HEK293 (cell line): Measurements from ENCODE around the gene CETP.

Source experiments
- CTCF ChIA-PET: fragments of 350-600 bp; formaldehyde crosslinking; extraction: SDS; loops from one replicate; lab custom pipeline; 2021; ENCODE audit warnings: antibody characterized with exemption; lab: Yijun Ruan, JAX
- POLR2A ChIA-PET: fragments of 300-600 bp; formaldehyde crosslinking; extraction: SDS; loops from one replicate; lab custom pipeline; 2020; ENCODE audit warnings: antibody characterized with exemption, inconsistent platforms; lab: Yijun Ruan, JAX
- H3K27ac ChIP-seq: fragments of 200-500 bp; sonication (Bioruptor generic); 2 replicates; pipeline ENCODE4 v1.5.1; 2014; ENCODE audit warnings: low read depth, low read length, control low read depth, inconsistent platforms; ENCODE audit errors: extremely low read depth
- H3K36me3 ChIP-seq, 2 experiments: fragments of 200-500 bp in 1 of 2; sonication (Bioruptor generic) in 1 of 2; 1 replicate in 1 of 2; 2 replicates in 1 of 2; pipeline ENCODE4 v1.5.1; 2014 to 2017; ENCODE audit warnings: inconsistent platforms in 2 of 2, low read length in 2 of 2; ENCODE audit not compliant: control insufficient read depth in 2 of 2, insufficient read depth in 1 of 2
- H3K4me1 ChIP-seq: fragments of 200-500 bp; sonication (Bioruptor generic); 2 replicates; pipeline ENCODE4 v1.5.1; 2014; ENCODE audit warnings: mild to moderate bottlenecking, low read length, inconsistent platforms; ENCODE audit not compliant: control insufficient read depth, insufficient read depth
- H3K4me3 ChIP-seq: 2 replicates; pipeline ENCODE4 v1.5.1; 2011; ENCODE audit warnings: low read depth, mild to moderate bottlenecking, control low read depth, low read length, moderate library complexity
- H3K9me3 ChIP-seq: fragments of 200-500 bp; sonication (Bioruptor generic); 2 replicates; pipeline ENCODE4 v1.5.1; 2014; ENCODE audit warnings: low read depth, low read length, inconsistent platforms; ENCODE audit not compliant: control insufficient read depth, insufficient read depth
- KLF8 ChIP-seq: fragments of 450-650 bp; formaldehyde crosslinking; IDR thresholded peaks from 2 replicates; pipeline ENCODE4 v1.5.1; 2016; ENCODE audit warnings: missing biosample characterization, missing genetic modification characterization
- TRIM28 ChIP-seq: IDR thresholded peaks from 2 replicates; pipeline ENCODE4 v1.6.1; 2011; ENCODE audit warnings: low read length, control low read depth, borderline replicate concordance
- ZBTB48 ChIP-seq: fragments of 450-650 bp; formaldehyde crosslinking; IDR thresholded peaks from 2 replicates; pipeline ENCODE4 v1.5.1; 2016; ENCODE audit warnings: missing biosample characterization, missing genetic modification characterization
- ZBTB7A ChIP-seq: fragments of 450-650 bp; formaldehyde crosslinking; IDR thresholded peaks from 2 replicates; pipeline ENCODE4 v1.5.1; 2016; ENCODE audit warnings: low read depth, missing biosample characterization, missing genetic modification characterization
- ZIC2 ChIP-seq: fragments of 450-650 bp; formaldehyde crosslinking; IDR thresholded peaks from 2 replicates; pipeline ENCODE4 v1.5.1; 2016; ENCODE audit warnings: missing biosample characterization, missing genetic modification characterization
- ZNF138 ChIP-seq: fragments of 450-650 bp; formaldehyde crosslinking; IDR thresholded peaks from 2 replicates; pipeline ENCODE4 v1.5.1; 2016; ENCODE audit warnings: missing biosample characterization, missing genetic modification characterization, borderline replicate concordance
- ZNF184 ChIP-seq: fragments of 450-650 bp; IDR thresholded peaks from 2 replicates; pipeline ENCODE4 v1.5.1; 2018; ENCODE audit warnings: missing biosample characterization, mild to moderate bottlenecking, missing genetic modification characterization
- ZNF19 ChIP-seq: fragments of 450-650 bp; formaldehyde crosslinking; IDR thresholded peaks from 2 replicates; pipeline ENCODE4; 2016; ENCODE audit warnings: missing biosample characterization, missing genetic modification characterization, low read depth
- ZNF24 ChIP-seq: fragments of 450-650 bp; formaldehyde crosslinking; IDR thresholded peaks from 2 replicates; pipeline ENCODE4 v1.5.1; 2016; ENCODE audit warnings: missing biosample characterization, missing genetic modification characterization
- ZNF248 ChIP-seq: fragments of 450-650 bp; formaldehyde crosslinking; IDR thresholded peaks from 2 replicates; pipeline ENCODE4 v1.5.1; 2017; ENCODE audit warnings: missing biosample characterization, missing genetic modification characterization
- ZNF433 ChIP-seq: fragments of 450-650 bp; formaldehyde crosslinking; IDR thresholded peaks from 2 replicates; pipeline ENCODE4 v1.5.1; 2016; ENCODE audit warnings: missing biosample characterization, missing genetic modification characterization, low read depth
- ZNF530 ChIP-seq: fragments of 450-650 bp; formaldehyde crosslinking; IDR thresholded peaks from 2 replicates; pipeline ENCODE4 v1.5.1; 2016; ENCODE audit warnings: low read depth, missing biosample characterization, missing genetic modification characterization
- ZNF664 ChIP-seq: fragments of 450-650 bp; formaldehyde crosslinking; IDR thresholded peaks from 2 replicates; pipeline ENCODE4 v1.5.1; 2016; ENCODE audit warnings: missing biosample characterization, missing genetic modification characterization
- ZNF768 ChIP-seq: fragments of 450-650 bp; formaldehyde crosslinking; IDR thresholded peaks from 2 replicates; pipeline ENCODE4 v1.5.1; 2018; ENCODE audit warnings: missing biosample characterization, mild to moderate bottlenecking, missing genetic modification characterization
- ZNF785 ChIP-seq: fragments of 450-650 bp; formaldehyde crosslinking; IDR thresholded peaks from 2 replicates; pipeline ENCODE4 v1.5.1; 2016; ENCODE audit warnings: missing biosample characterization, missing genetic modification characterization
- TF ChIP-seq, protein P1 (sequence below): fragments of 450-650 bp; formaldehyde crosslinking; IDR thresholded peaks from 2 replicates; pipeline ENCODE4 v1.5.0; 2017; ENCODE audit warnings: missing biosample characterization, missing genetic modification characterization, borderline replicate concordance
- TF ChIP-seq, protein P2 (sequence below): fragments of 450-650 bp; formaldehyde crosslinking; IDR thresholded peaks from 2 replicates; pipeline ENCODE4 v1.5.1; 2016; ENCODE audit warnings: missing biosample characterization, missing genetic modification characterization

The CETP gene

DNA sequence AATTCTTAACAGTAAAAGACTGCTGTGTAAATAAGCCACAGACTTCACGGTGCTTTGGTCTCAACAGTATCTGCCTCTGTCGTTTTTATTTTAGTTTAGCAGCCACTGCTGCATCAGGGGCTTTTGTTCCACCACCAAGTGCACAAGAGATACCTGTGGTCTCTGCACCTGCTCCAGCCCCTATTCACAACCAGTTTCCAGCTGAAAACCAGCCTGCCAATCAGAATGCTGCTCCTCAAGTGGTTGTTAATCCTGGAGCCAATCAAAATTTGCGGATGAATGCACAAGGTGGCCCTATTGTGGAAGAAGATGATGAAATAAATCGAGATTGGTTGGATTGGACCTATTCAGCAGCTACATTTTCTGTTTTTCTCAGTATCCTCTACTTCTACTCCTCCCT, 21.9 kb upstream of the CETP start (continued):
- TF ChIP-seq ZNF248 (tag by site-specific recombination), result no peak
- no peak for TF ChIP-seq ZNF24
- TF ChIP-seq ZNF785 (tag by site-specific recombination), result no peak
- no peak for TF ChIP-seq ZBTB7A (tag by site-specific recombination)
- TF ChIP-seq, all 188 proteins: peak for 0

DNA sequence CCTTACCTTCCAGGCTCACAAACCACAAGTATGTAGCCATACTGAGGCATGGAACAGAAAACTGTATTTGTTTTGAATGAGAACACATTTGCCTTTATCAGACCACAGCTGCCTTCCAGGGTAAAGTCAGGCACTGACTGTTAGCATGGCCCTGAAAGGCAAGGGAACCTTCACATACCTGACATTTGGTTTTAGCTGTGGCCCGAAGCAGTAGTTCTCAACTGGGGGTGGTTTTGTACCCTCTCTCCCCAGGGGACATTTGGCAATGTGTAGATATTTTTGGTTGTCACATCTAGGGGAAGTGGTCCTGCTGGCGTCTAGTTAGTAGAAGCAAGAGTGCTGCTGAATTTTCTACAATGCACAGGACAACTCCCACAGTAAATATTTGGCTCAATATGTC, 20.7 kb upstream of the CETP start:
- Histone ChIP-seq H3K27ac (no peak overlapping the region), H3K4me3 (no peak overlapping the region), H3K9me3 (no peaks in the 10 kb centered on the region), H3K36me3 (peaks cover 37 to 91% of the 10 kb centered on the region in 2 experiments), H3K4me1 (no peaks in the 10 kb centered on the region)
- TF ChIP-seq KLF8, result no peak
- TF ChIP-seq ZBTB48 (tag by site-specific recombination), result no peak
- TF ChIP-seq, protein P1, sequence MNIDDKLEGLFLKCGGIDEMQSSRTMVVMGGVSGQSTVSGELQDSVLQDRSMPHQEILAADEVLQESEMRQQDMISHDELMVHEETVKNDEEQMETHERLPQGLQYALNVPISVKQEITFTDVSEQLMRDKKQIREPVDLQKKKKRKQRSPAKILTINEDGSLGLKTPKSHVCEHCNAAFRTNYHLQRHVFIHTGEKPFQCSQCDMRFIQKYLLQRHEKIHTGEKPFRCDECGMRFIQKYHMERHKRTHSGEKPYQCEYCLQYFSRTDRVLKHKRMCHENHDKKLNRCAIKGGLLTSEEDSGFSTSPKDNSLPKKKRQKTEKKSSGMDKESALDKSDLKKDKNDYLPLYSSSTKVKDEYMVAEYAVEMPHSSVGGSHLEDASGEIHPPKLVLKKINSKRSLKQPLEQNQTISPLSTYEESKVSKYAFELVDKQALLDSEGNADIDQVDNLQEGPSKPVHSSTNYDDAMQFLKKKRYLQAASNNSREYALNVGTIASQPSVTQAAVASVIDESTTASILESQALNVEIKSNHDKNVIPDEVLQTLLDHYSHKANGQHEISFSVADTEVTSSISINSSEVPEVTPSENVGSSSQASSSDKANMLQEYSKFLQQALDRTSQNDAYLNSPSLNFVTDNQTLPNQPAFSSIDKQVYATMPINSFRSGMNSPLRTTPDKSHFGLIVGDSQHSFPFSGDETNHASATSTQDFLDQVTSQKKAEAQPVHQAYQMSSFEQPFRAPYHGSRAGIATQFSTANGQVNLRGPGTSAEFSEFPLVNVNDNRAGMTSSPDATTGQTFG, result no peak
- no peak for TF ChIP-seq ZNF433 (tag by site-specific recombination)
- TF ChIP-seq ZNF768 (tag by site-specific recombination), result no peak
- TF ChIP-seq ZNF785 (tag by site-specific recombination), result no peak
- TF ChIP-seq ZNF530 (tag by site-specific recombination), result no peak
- no peak for TF ChIP-seq ZNF19 (tag by site-specific recombination)
- CTCF ChIA-PET, result interaction anchor here (0.7 to 1.7 kb wide), 5 partner anchors 10 to 166 kb away, joined by 3 to 11 read pairs (median 3); no protein-coding TSS in a partner anchor
- POLR2A ChIA-PET, result interaction anchor here (2.2 kb wide), 1 partner anchor 10 kb away, joined by 11 read pairs; the partner anchor contains the start of gene HERPUD1

DNA sequence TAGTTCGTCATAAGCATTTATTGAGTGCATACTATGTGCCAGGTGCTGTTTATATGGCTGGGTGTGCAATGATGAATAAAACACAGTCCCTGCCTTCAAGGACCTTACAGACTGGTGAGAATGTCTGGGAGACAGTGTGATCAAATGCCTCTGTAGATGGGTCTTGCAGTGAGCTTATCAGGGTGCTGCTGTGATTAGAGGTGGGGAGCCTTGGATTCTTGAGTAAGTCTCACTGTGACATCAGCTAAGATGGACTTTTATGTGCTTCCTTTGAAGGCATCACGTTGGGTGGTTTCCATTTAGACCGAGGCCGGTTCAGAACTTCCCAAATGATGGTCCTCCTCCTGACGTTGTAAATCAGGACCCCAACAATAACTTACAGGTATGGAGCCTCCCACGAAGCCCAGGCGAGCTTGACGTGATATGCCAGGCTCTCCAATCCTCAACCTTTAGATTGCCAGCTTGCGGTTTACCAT, 19.9 kb upstream of the CETP start:
- H3K4me3 ChIP-seq, result no peak overlapping the region
- no peak overlapping the region for H3K27ac ChIP-seq
- H3K36me3 ChIP-seq, result peaks cover 35 to 83% of the 10 kb centered on the region in 2 experiments
- ChIA-PET CTCF (interaction anchor here (1.4 to 1.7 kb wide), 4 partner anchors 9 to 75 kb away, joined by 3 to 11 read pairs (median 4); no protein-coding TSS in a partner anchor), POLR2A (interaction anchor here (2.2 kb wide), 1 partner anchor 10 kb away, joined by 11 read pairs; the partner anchor contains the start of gene HERPUD1)
- H3K9me3 ChIP-seq, result no peaks in the 10 kb centered on the region
- H3K4me1 ChIP-seq, result no peaks in the 10 kb centered on the region
- TF ChIP-seq ZNF138, result no peak
- peak; percentile 87 for TF ChIP-seq ZIC2
- TF ChIP-seq ZNF664 (tag by site-specific recombination), result peak; percentile 83
- TF ChIP-seq, all 188 proteins: peak for 2

DNA sequence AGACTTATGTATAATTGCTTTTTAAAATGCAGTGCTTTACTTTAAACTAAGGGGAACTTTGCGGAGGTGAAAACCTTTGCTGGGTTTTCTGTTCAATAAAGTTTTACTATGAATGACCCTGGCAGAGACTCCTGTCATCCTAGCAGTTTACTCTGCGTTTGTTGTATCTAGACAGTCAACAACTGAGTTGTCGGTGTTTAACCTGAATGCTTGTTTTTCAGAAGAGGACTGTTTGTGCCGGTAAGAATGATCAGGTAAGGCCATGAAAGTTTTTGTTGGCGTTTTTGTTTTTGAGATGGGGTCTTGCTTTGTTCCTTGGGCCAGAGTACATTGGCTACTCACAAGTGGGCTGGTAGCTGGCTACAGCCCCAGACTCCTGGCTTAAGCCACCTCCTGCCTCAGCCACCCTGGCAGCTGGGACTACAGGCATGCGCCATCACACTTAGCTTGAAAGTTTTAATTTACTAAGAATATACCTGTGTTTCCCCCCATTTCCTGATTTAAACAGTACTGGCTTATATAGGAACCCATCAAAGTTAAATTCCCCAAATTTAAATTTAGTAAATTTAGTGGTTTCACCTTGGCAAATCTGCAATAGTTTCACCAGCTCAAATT, 17.9 kb upstream of the CETP start:
- POLR2A ChIA-PET, result interaction anchor here (4.2 kb wide), 1 partner anchor 11 kb away, joined by 16 read pairs; the partner anchor contains the start of gene HERPUD1

More for the DNA sequence above, 17.9 kb upstream of the CETP start:
- no peak overlapping the region for H3K27ac ChIP-seq
- H3K4me1 ChIP-seq, result no peaks in the 10 kb centered on the region
- CTCF ChIA-PET, result interaction anchor here (0.6 to 1.7 kb wide), 4 partner anchors 7 to 148 kb away, joined by 3 to 10 read pairs (median 4); partner anchors contain the start of gene CPNE2
- H3K4me3 ChIP-seq, result no peak overlapping the region
- peaks cover 28 to 65% of the 10 kb centered on the region in 2 experiments for H3K36me3 ChIP-seq
- TF ChIP-seq, protein P2, sequence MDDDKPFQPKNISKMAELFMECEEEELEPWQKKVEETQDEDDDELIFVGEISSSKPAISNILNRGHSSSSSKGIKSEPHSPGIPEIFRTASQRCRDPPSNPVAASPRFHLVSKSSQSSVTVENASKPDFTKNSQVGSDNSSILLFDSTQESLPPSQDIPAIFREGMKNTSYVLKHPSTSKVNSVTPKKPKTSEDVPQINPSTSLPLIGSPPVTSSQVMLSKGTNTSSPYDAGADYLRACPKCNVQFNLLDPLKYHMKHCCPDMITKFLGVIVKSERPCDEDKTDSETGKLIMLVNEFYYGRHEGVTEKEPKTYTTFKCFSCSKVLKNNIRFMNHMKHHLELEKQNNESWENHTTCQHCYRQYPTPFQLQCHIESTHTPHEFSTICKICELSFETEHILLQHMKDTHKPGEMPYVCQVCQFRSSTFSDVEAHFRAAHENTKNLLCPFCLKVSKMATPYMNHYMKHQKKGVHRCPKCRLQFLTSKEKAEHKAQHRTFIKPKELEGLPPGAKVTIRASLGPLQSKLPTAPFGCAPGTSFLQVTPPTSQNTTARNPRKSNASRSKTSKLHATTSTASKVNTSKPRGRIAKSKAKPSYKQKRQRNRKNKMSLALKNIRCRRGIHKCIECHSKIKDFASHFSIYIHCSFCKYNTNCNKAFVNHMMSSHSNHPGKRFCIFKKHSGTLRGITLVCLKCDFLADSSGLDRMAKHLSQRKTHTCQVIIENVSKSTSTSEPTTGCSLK (tag by site-specific recombination), result no peak
- no peak for TF ChIP-seq TRIM28
- no peak for TF ChIP-seq ZNF184 (tag by site-specific recombination)
- H3K9me3 ChIP-seq, result no peaks in the 10 kb centered on the region
